Measurements from ENCODE around the gene RNF133.

RNF133 gene, protein sequence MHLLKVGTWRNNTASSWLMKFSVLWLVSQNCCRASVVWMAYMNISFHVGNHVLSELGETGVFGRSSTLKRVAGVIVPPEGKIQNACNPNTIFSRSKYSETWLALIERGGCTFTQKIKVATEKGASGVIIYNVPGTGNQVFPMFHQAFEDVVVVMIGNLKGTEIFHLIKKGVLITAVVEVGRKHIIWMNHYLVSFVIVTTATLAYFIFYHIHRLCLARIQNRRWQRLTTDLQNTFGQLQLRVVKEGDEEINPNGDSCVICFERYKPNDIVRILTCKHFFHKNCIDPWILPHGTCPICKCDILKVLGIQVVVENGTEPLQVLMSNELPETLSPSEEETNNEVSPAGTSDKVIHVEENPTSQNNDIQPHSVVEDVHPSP

DNA sequence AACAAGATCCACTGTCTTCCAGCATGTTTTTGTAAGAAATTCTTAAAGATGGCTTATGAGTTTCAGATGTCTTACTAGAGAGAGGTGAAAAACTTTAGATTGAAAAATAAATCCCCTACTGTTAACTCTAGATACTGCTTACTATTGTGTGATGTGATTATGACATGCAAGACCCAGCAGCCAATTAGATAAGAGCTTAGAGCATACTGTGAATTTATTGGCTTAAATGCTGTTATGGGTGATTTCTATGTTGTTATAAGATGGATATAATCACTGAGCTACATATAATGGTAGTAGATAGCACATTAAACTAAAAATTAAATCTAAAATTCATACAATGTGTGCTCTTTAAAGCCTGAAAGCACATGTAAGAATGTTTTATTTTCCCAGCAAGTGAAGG is at the start of gene RNF133:
Gene RNF133, minus strand, starts transcription at position 101 of the 400 bp plus-strand sequence. CDS start 199 bp downstream, outside the sequence.
- no peak for DNase-seq

DNA sequence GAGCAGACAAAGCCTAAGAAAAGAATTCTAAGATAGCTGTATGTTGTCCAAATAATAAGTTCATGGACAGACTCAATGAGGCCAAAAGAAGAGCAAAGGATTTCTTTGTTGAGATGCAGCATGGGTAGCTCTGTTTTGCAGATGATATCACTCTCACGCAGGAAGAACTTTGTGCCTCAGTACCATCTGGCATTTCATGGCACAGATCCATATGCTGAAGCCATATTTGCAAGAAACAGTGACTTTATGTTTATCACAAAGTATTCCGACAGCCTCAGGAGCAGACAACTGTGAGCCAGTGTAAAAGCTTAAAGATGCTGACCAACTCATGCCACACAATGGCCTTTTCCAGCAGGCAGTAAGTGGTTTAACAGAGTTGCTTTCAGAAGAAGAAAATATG is 49.3 kb upstream of the RNF133 start:
- DNase-seq = peak in 1 of 2 experiments; percentile 25

DNA sequence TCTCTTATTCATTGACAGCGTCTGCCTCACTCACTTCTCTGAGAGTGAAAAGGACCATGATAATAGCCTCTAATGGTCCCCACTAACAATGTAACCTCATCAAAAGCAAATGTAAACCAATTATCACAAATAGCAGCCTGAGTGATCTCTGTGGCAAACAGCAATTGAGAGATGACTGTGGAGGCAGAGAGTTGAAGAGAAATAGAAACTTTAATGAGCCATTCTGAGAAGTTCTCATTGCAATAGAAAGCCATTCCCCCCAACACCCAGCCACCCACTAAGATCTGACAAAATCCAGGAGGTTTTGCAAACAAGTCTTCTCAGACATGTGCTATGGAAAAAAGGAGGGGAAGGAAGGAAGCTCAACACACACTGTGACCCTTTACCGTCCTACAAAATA is 48.0 kb upstream of the RNF133 start:
- no peak for DNase-seq

DNA sequence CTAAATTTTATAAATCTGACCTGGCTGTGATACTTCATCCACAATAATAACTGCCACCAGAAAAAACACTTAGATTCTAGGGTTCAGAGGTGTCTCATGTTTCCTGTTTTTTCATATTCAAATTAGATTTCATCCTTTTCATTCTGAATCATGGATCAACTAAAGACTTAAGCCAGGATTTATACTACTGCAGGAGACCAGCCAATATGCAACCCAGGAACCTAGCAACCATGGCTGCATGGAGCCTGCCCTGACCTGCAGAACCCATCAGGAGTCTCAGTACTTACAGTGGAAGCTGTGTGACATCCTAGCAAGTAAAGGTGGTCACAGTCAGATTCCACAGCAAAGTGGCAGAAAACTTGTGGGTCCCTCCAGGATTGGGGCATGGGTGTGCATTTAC is 44.3 kb upstream of the RNF133 start:
- no peak for DNase-seq

DNA sequence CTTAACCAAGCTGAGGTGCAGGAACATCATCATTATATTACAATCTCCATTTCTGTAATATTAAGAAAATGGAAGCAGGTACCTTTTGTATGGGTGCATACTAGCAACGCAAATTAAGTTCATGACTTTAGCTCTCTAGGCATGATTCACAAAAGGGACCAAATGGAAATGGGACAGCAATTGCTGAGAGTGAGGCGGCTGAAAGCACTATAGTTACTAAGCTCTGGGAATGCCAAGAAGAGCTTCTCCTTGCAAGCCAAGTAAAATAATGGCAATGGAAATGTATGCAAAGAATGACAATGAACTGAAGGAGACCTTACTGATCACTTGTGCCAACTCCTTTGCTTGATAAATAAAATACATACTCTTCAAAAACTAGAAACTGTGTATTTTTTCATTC is 40.0 kb upstream of the RNF133 start:
- DNase-seq = no peak

DNA sequence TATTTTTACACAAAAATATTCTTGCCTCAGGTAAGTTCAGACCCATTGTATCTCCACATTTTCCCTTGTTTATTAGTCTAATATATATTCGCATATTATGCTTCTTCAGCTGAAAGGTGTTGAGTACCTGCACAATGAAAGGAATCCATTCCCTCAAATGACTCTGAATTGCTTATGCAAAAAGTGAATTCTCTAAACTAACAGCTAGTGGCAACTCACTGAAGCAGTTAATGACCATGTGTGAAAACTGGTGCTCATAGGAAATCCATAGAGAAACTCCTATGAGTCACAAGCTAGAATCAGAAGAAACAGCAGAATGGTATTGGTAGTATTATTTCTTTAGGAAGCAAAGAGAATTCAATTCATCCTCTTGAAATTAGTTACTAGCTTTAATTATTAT is 37.3 kb upstream of the RNF133 start:
- DNase-seq = peak in 1 of 2 experiments; percentile 67

DNA sequence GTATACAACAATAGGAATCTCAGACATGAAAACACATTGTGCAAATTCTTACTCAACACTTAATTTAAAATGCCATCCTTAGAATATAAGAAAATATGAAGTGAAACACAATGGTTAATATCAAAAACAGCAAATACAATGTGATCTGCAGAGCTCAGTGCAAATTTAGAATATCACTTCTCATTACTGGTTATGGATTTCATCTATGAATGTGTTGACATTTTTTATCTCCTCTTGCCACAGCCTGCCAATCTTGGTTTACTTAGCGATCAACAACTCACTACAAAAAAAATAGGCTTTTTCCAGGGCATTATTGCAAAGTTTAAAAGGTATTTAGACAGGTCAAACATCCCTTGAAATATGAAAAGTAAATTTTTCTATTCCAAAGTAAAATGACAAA is 28.8 kb upstream of the RNF133 start:
- no peak for DNase-seq

DNA sequence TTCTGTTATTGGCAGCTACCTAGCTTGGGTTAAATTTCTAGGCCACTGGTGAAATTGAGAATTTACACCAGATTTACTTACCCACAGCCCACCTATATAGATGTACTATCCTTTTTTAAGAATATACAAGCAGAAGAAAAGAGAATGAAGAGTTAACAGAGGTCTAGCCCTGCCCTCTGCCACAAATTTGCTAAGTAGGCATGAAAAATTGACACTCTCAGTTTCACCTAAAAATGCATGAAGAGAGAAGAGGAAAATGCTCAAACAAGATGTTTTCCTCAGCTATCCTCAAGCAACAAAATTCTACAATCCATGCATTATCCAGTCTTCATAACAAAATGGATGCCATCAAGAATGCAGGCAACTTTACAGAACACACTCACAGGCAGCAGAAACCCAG is 28.4 kb upstream of the RNF133 start:
- DNase-seq = no peak

DNA sequence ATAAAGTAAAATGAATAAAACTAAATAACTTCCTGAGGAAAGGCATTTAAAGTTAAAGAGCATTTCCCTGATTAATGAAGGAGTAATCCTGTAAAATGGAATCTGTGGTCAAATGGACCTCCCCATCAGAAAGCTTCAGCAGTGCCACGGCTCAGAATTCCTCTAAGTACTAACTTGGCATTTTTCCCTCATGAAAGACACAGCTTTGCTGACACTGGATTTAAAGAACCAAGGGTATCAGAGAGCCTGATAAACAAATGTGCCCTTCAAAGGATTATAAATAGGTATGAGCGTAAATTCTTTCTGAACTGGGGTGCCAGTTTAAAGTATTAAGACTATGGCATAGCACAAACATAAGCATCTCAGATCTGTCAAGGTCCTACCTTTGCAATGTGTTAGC is 28.0 kb upstream of the RNF133 start:
- DNase-seq = no peak

DNA sequence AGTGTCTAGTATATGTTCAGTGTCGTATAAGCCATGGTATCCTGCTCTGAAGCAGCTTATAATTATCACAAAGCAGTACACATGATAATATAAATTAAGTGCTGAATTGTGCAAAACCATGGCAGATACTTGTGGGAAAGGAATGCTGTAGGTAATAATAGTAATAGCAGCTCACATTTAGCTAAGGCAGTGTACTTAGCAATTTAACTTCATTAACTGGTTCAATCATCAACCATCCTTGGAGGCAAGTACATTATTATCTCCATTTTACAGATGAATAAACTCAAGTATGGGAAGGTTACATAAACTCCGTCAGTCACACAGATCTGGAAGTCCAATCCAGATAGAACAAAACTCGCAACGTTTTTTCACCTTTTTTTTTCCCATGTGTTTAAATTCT is 25.4 kb upstream of the RNF133 start:
- DNase-seq = no peak

DNA sequence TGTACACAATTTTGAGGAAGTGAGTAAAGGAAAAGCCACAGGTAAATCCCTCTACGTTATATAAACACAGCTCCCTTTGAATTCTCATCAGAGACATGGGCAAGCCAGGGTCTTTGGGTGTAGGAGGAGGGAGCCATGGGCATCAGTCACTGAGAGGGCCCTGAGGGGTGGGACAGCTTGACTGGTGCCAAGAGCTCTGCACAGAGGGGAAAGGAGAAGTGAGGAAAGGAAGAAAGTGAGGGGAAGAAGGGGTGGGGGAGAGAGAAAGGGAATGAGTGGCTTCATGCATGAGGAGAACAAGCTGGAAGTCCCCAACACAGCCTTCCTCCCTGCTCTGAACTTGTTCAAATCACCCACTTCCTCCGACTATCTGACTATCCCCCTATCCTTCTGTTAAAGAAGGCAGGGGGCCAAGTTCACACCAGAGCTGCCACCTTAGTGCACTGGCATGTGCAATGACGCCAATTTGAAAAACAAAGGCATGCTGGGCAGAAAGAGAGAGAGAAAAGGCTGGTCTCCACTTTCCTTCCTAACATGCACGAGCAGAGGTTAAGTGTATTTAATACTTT is 20.2 kb upstream of the RNF133 start:
- DNase-seq = no peak

DNA sequence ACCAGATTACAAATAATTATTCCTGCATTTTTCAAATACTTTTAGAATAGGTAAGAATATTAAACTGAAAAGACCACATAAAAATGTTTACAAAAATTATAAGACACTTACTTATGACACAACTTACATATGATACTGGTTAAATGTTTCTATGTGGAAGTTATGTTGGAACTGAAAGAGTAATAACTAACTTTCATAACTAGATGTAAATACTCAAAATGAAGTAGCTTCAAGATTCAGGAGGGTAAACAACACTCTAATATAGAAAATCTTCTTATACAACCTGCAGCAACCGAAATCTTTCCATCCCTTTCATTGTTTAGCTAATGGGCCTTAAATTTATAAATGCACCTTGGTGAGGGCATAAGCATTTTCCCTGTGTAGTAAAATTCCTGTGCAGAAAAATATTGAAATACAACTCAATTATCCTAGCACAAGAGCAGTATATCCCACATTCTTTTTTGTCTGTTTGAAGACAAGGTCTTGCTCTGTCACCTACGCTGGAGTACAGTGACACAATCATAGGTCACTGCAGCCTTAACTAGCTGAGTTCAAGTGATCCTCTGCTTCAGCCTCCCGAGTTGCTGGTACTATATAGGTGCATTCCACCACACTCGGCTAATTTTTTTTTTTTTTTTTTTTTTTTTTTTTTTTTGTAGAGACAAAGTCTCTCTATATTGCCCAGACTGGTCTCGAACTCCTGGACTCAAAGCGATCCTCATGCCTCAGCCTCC is 18.6 kb upstream of the RNF133 start:
- DNase-seq = no peak

DNA sequence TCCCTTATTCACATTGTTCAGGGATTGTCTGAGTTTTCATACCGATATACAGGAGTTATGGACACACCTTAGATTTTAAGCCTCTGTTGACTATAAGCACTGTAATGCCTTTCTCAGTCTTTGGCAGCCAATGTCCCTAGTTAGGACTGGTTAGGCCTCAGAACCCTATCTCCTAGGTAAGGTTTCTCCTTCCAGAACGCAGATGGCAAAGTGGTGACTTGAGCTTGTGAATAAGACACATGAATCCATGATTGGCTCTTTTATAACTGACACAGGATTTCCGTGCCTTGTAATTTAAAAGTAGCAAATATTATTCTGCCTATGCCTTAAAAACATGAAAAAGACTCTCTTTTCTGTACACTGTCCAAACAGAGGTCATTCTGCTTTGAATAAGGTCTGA is 16.3 kb upstream of the RNF133 start:
- DNase-seq = no peak

DNA sequence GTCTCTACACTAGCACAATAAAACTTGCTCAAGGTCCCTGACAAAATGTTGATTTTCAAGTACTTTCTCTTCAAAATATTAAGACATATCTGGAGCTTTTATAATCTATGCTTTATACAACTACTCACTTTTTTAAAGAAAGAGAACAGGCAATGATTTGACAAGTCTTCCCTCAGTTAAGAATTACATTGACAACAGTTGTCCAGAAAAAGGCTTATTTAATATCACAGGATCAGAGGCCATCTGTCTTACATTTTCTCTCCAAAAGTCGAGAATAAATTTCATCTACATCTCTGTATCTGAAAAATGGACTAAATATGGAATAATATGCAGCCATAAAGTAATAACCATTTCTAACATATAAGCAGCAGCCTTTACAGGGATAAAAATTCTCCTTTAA is 12.0 kb upstream of the RNF133 start:
- DNase-seq = peak in 1 of 2 experiments; percentile 43

DNA sequence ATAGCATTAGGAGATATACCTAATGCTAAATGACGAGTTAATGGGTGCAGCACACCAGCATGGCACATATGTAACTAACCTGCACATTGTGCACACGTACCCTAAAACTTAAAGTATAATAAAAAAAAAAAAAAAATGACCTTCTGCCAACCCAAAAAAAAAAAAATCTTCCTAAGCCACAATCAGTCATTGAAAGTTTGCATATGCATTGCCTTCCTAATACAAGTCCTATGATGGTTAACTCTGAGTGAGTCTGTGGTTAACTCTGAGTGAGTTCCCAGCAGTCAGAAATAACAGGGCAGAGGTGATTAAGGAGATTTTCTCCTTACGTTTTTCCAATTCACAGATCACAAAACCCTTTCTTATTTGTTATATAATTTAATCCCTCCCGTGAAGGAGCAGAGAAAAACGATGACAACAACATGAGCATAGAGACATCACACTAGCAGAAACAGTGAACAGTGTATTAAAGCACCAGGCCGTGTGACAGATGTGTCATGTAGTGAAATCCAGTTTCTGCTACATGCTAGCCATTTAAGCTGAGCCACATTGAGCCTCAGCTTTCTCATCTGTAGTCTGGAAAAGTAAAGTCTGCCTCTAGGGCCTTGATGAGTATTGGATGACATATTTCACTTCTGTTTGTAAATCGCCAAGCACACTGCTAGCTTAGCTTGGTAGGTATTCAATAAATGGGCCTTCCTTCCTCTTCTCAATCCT is 11.2 kb upstream of the RNF133 start:
- no peak for DNase-seq

DNA sequence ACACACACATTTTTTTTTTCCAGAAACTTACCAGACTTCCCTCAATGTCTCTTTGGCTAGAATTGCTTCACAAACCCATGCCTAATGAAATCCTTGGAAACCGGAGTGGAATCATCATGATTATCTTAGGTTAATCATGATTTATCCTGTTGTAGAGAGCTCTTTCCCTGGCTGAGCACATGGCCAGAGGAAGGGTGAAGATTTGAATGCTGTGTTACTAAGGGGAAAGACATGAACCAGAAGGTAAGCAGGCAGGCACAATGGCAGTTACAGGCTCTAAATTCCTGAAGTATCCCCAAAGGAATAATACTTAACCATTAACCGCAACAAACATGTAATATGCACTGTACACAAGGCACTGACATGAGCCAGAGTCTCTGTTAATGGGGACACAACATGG is 7.9 kb upstream of the RNF133 start:
- DNase-seq = no peak

DNA sequence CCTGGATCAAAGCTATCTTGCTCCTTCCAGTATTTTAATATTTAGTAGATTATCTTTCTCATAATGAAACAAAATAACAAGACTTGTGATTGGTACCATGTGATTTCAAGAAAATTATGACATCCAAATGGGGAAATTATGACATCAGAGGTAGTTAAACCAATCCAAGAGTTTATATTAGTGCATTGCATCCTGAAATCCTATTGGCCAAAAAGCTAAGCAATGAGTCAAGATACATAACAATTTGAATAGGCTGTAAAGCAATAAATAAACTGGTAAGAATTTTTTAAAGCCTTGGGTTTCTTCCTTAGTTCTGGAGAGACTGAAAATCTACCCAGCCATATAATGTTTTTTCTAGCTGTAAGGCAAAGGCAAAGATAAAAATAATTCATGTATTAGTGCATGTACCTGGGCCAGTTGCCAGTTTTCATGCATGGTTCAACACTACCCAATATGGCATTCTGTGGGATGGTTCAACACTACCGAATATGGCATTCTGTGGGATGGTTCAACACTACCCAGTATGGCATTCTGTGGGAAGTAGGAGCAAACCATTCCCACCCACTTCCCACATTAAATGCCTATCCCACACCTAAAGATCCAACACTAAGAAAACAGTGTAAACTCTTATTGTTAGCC is 4.1 kb upstream of the RNF133 start, which contains the start of gene RNF148:
Gene RNF148, minus strand, starts transcription at position 51 of the 639 bp plus-strand sequence. CDS start 172 bp downstream, outside the sequence.
- no peak for DNase-seq

DNA sequence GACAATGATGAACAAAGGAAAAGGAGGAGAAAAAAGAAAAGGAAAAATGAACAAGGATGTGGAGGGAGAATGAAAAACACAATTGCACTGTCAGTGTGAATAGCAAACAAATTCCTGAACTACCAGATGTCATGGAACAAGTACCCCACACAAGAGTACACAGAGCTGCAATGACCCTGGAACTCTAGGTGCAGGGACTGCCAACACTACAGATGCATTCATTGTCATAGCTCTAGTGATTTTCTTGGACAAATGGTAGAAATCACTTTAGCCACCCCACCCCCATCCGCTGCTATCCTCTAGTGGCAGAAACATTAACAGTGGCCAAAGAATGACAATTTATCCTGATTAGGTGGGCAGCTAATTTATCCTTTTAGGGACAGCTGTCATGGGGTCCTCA is 3.1 kb downstream of the RNF133 start:
- DNase-seq = no peak

DNA sequence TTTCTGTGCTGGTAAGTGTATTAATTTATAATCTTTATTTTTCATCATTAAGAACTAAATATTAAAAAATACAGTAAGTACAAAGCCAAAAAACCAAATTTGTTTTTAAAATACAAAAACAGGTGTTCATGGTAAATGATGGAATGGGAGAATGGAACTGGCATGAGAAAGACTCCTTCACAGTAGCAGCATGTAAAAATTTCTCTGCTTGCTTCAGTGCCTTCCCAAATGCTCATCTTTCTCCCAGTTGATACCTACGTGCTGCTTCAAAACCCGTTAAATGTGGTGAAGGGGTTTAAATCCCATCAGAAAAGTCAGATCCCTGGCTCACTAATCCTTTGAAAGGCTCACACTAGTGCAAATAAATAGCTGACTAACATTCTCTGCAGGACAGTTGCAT is 4.2 kb downstream of the RNF133 start:
- DNase-seq = peak in 1 of 2 experiments; percentile 17

DNA sequence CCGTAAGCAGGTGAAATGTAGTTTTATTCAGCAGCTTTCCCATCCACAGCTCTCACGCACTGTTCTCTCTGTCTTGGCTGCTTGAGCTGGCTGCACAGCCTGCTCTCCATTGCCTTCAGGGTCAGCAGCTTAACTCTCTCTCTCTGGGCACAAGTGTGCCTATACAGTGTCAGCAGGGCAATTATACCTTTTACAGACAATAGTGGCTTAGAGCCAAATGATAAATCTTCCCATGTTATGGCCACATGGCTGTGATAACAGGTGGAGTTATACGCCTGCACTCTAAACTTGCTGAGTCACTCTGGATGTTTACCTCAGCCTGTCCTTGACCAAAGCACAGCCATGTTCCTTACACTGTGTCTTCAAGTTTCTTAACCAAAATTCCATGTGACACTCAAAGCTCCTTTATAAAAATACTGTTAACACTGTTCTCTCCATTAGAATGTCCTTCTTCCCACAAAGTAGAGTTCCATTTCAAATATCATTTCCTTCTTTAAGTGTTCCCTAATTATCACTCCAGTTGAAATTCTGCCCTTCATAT is 6.1 kb downstream of the RNF133 start:
- DNase-seq = no peak

DNA sequence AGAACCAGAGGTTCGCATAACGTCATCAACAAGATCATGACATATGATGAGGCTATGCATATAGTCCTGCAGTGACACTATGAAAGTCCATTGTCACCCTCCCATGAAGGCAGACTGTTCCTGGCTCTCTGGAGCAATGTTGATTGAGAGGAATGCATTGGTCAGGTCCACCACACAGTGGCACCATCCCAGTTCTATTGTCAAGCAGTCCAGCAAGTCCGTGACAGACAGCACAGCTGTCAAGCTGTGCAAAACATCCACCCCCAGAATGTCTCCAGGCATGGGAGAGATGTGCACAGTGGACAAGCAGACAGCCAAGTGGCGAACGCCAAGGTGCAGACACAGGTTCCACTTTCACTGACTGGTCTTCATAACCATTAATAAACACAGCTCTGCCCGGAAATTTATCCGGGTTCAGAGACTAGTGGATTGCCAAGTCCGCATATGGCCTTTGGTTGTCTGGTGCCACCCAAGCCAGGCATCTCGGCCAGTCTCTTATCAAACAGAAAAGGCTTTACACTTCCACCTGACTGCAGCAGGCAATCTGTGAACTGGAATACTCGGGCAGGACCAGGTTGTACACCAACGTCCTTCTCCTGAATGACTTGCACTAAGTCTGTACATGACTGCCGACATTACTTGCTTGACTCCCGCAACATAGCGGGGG is 7.2 kb downstream of the RNF133 start:
- DNase-seq = peak; percentile 34 to 51
